Measurements from ENCODE around the gene MRPS27.
"Not testable (repeated sequence)": the region's sequence is repeated elsewhere in the genome, so short reads cannot be mapped to it uniquely, and the experiment has no call there.

MRPS27 gene

DNA sequence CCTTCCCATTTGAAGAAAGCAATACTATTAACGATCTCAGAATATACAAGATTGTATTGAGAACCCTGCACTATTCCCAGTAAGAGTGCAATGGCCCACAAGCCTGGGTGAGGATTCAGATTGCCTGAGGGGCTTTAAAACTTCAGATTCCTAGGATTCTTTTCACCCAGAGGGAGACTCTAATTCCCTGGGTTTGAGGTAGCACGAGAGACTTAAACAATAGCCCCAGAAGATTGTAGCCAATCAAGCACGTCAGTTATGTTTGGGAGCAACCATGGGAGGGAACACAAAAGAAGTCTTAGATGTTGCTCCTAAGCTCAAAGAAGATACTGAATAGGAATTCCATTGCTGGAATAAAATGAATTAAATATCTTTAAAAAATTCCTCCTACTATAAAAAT, 17.9 kb downstream of the MRPS27 start:
- DNase-seq (ENCODE audit: low read depth): no peak
- no peak for TF ChIP-seq CTCF (IDR thresholded peaks at IDR 0.05; ENCODE audit: control insufficient read depth, insufficient read depth, low read depth, low read length, missing control alignments)
- H3K4me3 ChIP-seq (ENCODE audit: control insufficient read depth, low read depth, low read length): no peak overlapping the region

GRCh38 chr5:72301557-72301956, 18.5 kb downstream of the MRPS27 start:
- DNase-seq (ENCODE audit: low read depth): no peak
- H3K4me3 ChIP-seq (ENCODE audit: control insufficient read depth, low read depth, low read length): no peak overlapping the region
- TF ChIP-seq CTCF (IDR thresholded peaks at IDR 0.05; ENCODE audit: control insufficient read depth, insufficient read depth, low read depth, low read length, missing control alignments): no peak

DNA sequence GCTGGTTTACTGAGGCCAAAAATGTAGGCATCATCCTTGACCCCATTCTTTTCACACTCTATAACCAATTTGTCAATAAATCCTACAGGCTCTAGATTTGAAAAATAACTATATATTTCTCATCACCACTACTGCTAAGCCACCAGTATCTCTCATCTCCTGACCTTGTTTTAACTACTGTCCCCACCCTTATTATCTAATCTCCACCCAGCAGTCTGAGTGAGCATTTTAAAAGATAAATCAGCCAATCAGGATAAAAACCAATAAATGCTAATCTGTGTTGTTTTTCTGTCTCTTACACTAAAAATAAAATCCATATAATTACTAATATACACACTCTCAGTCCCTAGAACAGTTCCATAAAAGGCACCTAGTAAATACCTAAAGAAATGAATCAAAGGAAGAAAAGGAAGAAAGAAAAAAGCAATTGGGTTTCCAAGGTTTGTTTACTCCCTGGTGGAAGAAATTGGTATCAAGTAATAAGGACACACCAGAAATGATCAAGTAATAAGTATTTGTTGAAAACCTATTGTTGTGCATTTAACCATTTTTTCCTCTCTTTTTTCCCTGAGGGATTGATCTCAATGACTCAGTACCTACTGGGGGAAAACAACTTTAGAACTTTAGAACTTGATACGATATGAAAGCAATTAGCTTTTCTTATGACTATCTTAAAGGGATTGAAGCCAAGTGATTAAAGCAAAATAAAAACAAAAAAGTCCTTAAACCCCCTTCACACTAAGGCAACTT, 19.3 kb downstream of the MRPS27 start:
- DNase-seq (ENCODE audit: low read depth): no peak
- H3K4me3 ChIP-seq (ENCODE audit: control insufficient read depth, low read depth, low read length): no peak overlapping the region
- no peak for TF ChIP-seq CTCF (IDR thresholded peaks at IDR 0.05; ENCODE audit: control insufficient read depth, insufficient read depth, low read depth, low read length, missing control alignments)

DNA sequence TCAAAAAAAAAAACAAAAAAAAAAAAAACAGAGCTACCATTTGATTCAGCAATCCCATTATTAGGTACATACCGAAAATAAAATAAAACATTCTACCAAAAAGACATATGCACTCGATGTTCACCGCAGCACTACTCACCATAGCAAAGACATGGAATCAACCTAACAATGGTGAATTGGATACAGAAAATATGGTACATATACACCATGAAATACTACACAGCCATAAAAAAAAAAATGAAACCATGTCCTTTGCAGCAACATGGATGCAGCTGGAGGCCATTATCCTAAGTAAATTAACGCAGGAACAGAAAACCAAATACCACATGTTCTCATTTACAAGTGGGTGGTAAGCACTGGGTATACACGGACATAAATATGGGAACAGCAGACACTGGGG, 21.3 kb downstream of the MRPS27 start:
- no peak overlapping the region for H3K4me3 ChIP-seq (ENCODE audit: control insufficient read depth, low read depth, low read length)
- no peak for DNase-seq (ENCODE audit: low read depth)
- no peak for TF ChIP-seq CTCF (IDR thresholded peaks at IDR 0.05; ENCODE audit: control insufficient read depth, insufficient read depth, low read depth, low read length, missing control alignments)

DNA sequence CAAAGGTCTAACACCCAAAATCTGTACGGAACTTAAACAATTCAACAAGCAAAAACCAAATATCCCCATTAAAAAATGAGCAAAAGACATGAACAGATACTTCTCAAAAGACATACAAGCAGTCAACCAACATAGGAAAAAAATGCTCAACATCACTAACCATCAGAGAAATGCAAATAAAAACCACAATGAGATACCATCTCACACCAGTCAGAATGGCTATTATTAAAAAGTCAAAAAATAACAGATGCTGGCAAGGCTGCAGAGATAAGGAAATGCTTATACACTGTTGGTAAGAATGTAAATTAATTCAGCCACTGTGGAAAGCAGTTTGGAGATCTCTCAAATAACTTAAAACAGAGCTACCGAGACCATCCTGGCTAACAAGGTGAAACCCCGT, 21.9 kb downstream of the MRPS27 start:
- H3K4me3 ChIP-seq (ENCODE audit: control insufficient read depth, low read depth, low read length): not testable (repeated sequence)

DNA sequence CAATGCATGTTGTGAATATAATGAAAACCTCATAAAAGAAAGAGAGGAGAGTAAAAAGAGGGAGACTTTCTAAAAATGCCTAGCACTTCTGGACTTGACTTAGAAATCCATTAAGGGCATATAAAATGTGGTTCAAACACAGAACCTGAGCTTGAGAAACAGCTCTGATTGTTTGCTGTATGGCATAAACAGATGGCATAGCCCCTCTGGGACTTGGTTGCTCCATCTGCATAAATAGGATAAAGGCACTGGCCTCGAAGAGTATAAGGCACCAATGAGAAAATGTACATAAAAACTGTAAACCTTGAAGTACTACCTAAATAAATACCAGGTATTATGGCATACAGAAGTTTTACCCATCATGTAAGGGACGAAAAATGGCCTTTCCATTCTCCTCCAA, 23.8 kb downstream of the MRPS27 start:
- no peak overlapping the region for H3K4me3 ChIP-seq (ENCODE audit: control insufficient read depth, low read depth, low read length)
- no peak for TF ChIP-seq CTCF (IDR thresholded peaks at IDR 0.05; ENCODE audit: control insufficient read depth, insufficient read depth, low read depth, low read length, missing control alignments)
- no peak for DNase-seq (ENCODE audit: low read depth)

More for the DNA sequence above, 21.9 kb downstream of the MRPS27 start:
- DNase-seq (ENCODE audit: low read depth): not testable (repeated sequence)

- TF ChIP-seq CTCF (IDR thresholded peaks at IDR 0.05; ENCODE audit: control insufficient read depth, insufficient read depth, low read depth, low read length, missing control alignments): no peak
- no peak for DNase-seq (ENCODE audit: low read depth)
- H3K4me3 ChIP-seq (ENCODE audit: control insufficient read depth, low read depth, low read length): no peak overlapping the region
Measured at GRCh38 chr5:72295539-72295938, 24.5 kb downstream of the MRPS27 start.

Data from AG09309 (cell line).